ENCODE measurements around the gene APOD.

APOD gene

DNA sequence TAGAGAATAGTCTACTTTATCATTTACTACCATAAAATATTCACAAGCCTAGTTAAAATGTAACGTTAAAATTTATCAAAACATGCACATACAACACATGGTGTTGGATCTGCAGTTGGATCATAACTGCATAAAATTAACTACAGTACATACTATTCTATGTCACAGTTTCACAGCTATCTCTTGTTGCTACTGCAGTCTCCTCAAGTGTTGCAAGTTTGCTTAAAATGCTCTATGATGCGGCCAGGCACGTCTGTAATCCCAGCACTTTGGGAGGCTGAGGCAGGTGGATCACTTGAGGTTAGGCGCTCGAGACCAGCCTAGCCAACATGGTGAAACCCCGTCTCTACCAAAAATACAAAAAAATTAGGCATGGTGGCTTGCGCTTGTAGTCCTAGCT lies 50.9 kb downstream of the APOD start:
- in situ Hi-C loops (cut with MboI; ENCODE audit: low sequenced_read_pairs) = loop anchor here (25.0 kb wide), 1 partner anchor 246 kb away; no protein-coding TSS in a partner anchor

DNA sequence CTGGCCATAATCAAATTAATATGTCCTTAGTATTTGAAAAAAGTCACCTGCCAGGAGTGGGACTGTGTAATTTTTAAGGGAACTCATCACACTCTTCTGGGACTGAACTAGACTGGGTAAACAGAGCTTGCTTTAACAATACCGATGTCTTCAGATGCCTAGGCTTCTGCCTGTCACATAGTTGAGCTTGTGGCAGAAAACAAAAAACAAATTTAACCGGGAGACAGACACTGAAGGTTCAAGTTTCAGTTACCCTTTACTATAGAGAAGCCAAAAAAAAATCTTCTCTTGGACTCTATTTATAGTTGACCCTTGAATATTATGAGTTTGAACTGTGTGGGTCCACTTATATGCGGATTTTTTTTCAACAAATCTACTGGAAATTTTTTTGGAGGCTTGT lies 51.4 kb downstream of the APOD start:
- in situ Hi-C loops (cut with MboI; ENCODE audit: low sequenced_read_pairs) = loop anchor here (25.0 kb wide), 1 partner anchor 245 kb away; no protein-coding TSS in a partner anchor

- in situ Hi-C loops (cut with MboI; ENCODE audit: low sequenced_read_pairs) = loop anchor here (25.0 kb wide), 1 partner anchor 244 kb away; no protein-coding TSS in a partner anchor
These were observed 52.1 kb downstream of the APOD start for GRCh38 chr3:195531683-195532082.

DNA sequence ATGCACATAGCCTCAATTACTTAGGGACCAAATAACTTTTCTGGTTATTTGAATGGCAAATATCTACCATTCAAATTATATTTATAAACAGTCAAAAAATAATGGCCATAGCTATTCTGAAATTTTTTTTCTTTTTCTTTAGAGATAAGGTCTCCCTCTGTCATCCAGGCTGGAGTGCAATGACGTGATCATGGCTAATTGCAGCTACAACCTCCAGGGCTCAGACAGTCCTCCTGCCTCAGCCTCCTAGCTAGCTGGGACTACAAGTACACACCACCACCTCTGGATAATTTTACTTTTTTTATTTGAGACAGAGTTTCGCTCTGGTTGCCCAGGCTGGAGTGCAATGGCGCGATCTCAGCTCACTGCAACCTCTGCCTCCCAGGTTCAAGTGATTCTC lies 57.2 kb downstream of the APOD start:
- in situ Hi-C loops (cut with MboI; ENCODE audit: low sequenced_read_pairs) = loop anchor here (25.0 kb wide), 1 partner anchor 239 kb away; no protein-coding TSS in a partner anchor

DNA sequence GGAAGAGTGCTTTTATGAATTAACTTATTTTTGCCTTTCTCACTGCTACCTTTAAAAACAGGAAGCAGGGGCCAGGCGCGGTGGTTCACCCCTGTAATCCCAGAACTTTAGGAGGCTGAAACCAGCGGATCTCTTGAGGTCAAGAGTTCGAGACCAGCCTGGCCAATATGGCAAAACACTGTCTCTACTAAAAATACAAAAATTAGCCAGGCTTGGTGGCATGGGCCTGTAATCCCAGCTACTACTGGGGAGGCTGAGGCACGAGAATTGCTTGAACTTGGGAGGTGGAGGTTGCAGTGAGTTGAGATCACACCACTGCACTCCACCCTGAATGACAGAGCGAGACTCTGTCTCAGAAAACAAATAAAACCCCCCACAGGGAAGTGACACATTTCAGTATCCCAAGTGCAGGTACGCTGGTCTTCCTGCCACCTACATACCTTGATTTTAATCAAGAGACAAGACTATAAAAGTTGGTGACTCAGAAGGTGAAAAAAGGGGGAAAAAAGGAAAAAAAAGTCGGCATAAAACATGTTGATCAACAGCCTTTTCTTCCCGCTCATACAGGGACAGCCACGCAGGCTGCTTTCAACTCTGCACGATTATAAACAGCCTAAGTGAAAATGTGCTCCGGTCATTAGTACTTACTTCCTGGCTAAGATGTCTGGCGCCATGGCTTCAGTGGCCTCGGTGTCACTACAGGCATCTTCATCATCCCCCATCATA lies 59.4 kb downstream of the APOD start:
- in situ Hi-C loops (cut with MboI; ENCODE audit: low sequenced_read_pairs) = no loop called here

DNA sequence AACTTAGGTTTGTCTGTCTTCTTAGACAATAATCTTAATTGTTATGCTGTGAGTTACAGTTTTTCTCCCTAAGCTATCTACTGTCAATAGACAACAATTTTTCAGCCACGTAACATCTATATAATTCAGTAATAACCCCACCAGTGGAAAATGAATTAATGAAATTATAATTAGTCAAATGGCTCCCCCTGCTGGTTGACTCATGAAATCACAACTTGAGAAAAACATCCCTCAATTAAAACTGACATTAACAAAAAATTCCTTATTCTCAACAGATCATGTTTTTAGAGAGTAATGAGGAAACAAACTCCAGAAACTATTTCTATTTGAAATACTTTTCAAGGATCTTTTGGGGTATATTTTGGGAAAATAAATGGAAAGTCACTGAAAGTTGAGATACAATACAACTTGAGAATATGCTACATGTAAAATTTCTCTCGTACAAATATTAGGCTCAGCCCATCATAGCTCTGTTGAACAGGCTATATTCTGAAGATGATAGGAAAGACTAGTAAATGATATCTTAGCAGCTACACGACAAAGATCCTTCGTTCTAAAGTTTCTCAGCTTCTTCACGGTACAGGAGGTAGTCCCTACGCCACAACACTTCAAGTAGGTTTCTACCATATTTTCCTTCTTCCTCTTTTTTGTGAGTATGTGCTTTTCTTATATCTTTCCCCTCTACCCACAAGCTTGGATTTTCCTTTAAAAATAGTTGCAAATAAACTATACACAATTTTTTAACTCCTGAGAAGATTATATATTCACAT lies 61.3 kb downstream of the APOD start:
- in situ Hi-C loops (cut with MboI; ENCODE audit: low sequenced_read_pairs) = no loop called here
